Neural progenitor cell (in vitro differentiated cells): ENCODE results near the gene KLHL29. TPM values are rescaled to one million over a fixed set of nuclear protein-coding genes. Genes with fewer than 3 reads are reported as not detected.

Source experiments
- DNase-seq: peaks from one replicate; pipeline ENCODE4 v3.0.0-alpha.2; 2016; ENCODE audit warnings: low spot score
- H2AFZ ChIP-seq: fragments of 200-600 bp; sonication (generic); replicated peaks from 2 replicates; pipeline ENCODE4 v1.6.1; 2016; ENCODE audit warnings: antibody characterized with exemption
- H3F3A ChIP-seq: fragments of 200-600 bp; sonication (generic); 2 replicates; pipeline ENCODE4 v1.6.1; 2016; ENCODE audit warnings: antibody characterized with exemption, low read depth
- H3K27ac ChIP-seq: fragments of 200-600 bp; sonication (generic); 2 replicates; pipeline ENCODE4 v1.5.1; 2016; ENCODE audit warnings: mild to moderate bottlenecking
- H3K27me3 ChIP-seq: fragments of 200-600 bp; sonication (generic); 2 replicates; pipeline ENCODE4 v1.6.1; 2016; ENCODE audit warnings: mild to moderate bottlenecking, moderate library complexity
- H3K36me3 ChIP-seq: fragments of 200-600 bp; sonication (generic); 2 replicates; pipeline ENCODE4 v1.5.1; 2016
- H3K4me1 ChIP-seq: fragments of 200-600 bp; sonication (generic); 2 replicates; pipeline ENCODE4 v1.6.1; 2016; ENCODE audit warnings: mixed run types
- H3K4me2 ChIP-seq: fragments of 200-600 bp; sonication (generic); 2 replicates; pipeline ENCODE4 v1.6.1; 2016
- H3K4me3 ChIP-seq: fragments of 200-600 bp; sonication (generic); 2 replicates; pipeline ENCODE4 v1.5.1; 2016
- H3K79me2 ChIP-seq: fragments of 200-600 bp; sonication (generic); 2 replicates; pipeline ENCODE4 v1.6.1; 2016; ENCODE audit warnings: low read depth
- H3K9ac ChIP-seq: fragments of 200-600 bp; sonication (generic); 2 replicates; pipeline ENCODE4 v1.6.1; 2016
- H3K9me3 ChIP-seq: fragments of 200-600 bp; sonication (generic); 2 replicates; pipeline ENCODE4 v1.5.1; 2016; ENCODE audit warnings: low read depth
- H4K20me1 ChIP-seq: fragments of 200-600 bp; sonication (generic); 2 replicates; pipeline ENCODE4 v1.6.1; 2016; ENCODE audit warnings: low read depth
- H3K27ac Mint-ChIP-seq: 3 replicates; pipeline ENCODE4 v1.8.0; 2021; ENCODE audit warnings: mixed read lengths
- H3K27me3 Mint-ChIP-seq: 2 replicates; pipeline ENCODE4 v1.8.0; 2022; ENCODE audit warnings: low read depth, mild to moderate bottlenecking, inconsistent platforms, moderate library complexity, mixed read lengths; ENCODE audit not compliant: insufficient read depth
- H3K36me3 Mint-ChIP-seq: 3 replicates; pipeline ENCODE4 v1.8.0; 2021; ENCODE audit warnings: mixed read lengths
- H3K4me1 Mint-ChIP-seq: 3 replicates; pipeline ENCODE4 v1.8.0; 2021; ENCODE audit warnings: mixed read lengths
- H3K4me3 Mint-ChIP-seq: 3 replicates; pipeline ENCODE4 v1.8.0; 2021; ENCODE audit warnings: mild to moderate bottlenecking, moderate library complexity, mixed read lengths
- H3K9me3 Mint-ChIP-seq: 3 replicates; pipeline ENCODE4 v1.8.0; 2020; ENCODE audit warnings: mixed read lengths
- CTCF ChIP-seq: fragments of 200-600 bp; sonication (generic); IDR thresholded peaks from 2 replicates; pipeline ENCODE4 v1.5.1; 2017; ENCODE audit warnings: antibody characterized with exemption, mild to moderate bottlenecking
- EZH2 ChIP-seq: fragments of 200-600 bp; sonication (generic); IDR thresholded peaks from 2 replicates; pipeline ENCODE4 v1.6.1; 2017; ENCODE audit warnings: antibody characterized with exemption, mild to moderate bottlenecking, moderate library complexity
- EZH2phosphoT487 ChIP-seq: fragments of 200-600 bp; sonication (generic); IDR thresholded peaks from 2 replicates; pipeline ENCODE4 v1.6.1; 2017; ENCODE audit warnings: antibody characterized with exemption
- total RNA-seq: library from RNA; depleted of rRNA; stranded (reverse); fragments of >200 nt; gene quantifications from 2 replicates; pipeline ENCODE4 v1.2.3, GENCODE V29; 2015; ENCODE audit warnings: low replicate concordance

KLHL29 gene
- total RNA-seq, 1 donor from 2014 or later, result 1.6 TPM

GRCh38 chr2:23427350-23427749 lies 42.4 kb downstream of the KLHL29 start:
- Histone ChIP-seq H3K36me3 (no peaks in the 10 kb centered on the region), H2AFZ (no peak overlapping the region), H3K9me3 (no peaks in the 10 kb centered on the region), H3K9ac (no peak overlapping the region), H3F3A (peaks cover 20% of the 10 kb centered on the region), H3K4me3 (no peak overlapping the region), H3K79me2 (no peaks in the 10 kb centered on the region), H3K4me1 (peaks cover 24% of the 10 kb centered on the region), H4K20me1 (no peaks in the 10 kb centered on the region), H3K27ac (no peak overlapping the region), H3K4me2 (no peak overlapping the region), H3K27me3 (no peaks in the 10 kb centered on the region)
- H3K27ac Mint-ChIP-seq, result no peak overlapping the region
- H3K36me3 Mint-ChIP-seq, result no peaks in the 10 kb centered on the region
- peaks cover 14% of the 10 kb centered on the region for H3K4me1 Mint-ChIP-seq
- TF ChIP-seq EZH2, result no peak
- TF ChIP-seq EZH2phosphoT487, result no peak
- TF ChIP-seq CTCF, result no peak
- no peaks in the 10 kb centered on the region for H3K27me3 Mint-ChIP-seq
- H3K9me3 Mint-ChIP-seq, result no peaks in the 10 kb centered on the region
- DNase-seq, result no peak
- no peak overlapping the region for H3K4me3 Mint-ChIP-seq

GRCh38 chr2:23427976-23428375 lies 43.0 kb downstream of the KLHL29 start:
- no peaks in the 10 kb centered on the region for H3K79me2 ChIP-seq
- no peak overlapping the region for H3K9ac ChIP-seq
- TF ChIP-seq EZH2 (no peak), CTCF (no peak), EZH2phosphoT487 (no peak)
- no peaks in the 10 kb centered on the region for H3K9me3 ChIP-seq
- peaks cover 19% of the 10 kb centered on the region for H3K4me1 Mint-ChIP-seq
- H3K36me3 ChIP-seq, result no peaks in the 10 kb centered on the region
- peaks cover 2% of the 10 kb centered on the region for H3K27me3 Mint-ChIP-seq
- H3K27ac Mint-ChIP-seq, result no peak overlapping the region
- H3K9me3 Mint-ChIP-seq, result no peaks in the 10 kb centered on the region
- H3K4me2 ChIP-seq, result no peak overlapping the region
- DNase-seq, result no peak
- H4K20me1 ChIP-seq, result no peaks in the 10 kb centered on the region
- H3K4me3 ChIP-seq, result no peak overlapping the region
- H3K4me3 Mint-ChIP-seq, result no peak overlapping the region
- H2AFZ ChIP-seq, result no peak overlapping the region
- H3K4me1 ChIP-seq, result peaks cover 18% of the 10 kb centered on the region
- H3K36me3 Mint-ChIP-seq, result no peaks in the 10 kb centered on the region
- no peak overlapping the region for H3K27ac ChIP-seq
- H3K27me3 ChIP-seq, result no peaks in the 10 kb centered on the region
- peaks cover 13% of the 10 kb centered on the region for H3F3A ChIP-seq

GRCh38 chr2:23429036-23429435 lies 44.1 kb downstream of the KLHL29 start:
- Mint-ChIP-seq H3K27me3 (peaks cover 2% of the 10 kb centered on the region), H3K4me1 (peaks cover 13% of the 10 kb centered on the region), H3K9me3 (no peaks in the 10 kb centered on the region), H3K27ac (peak overlapping the region; percentile 24), H3K36me3 (no peaks in the 10 kb centered on the region), H3K4me3 (no peak overlapping the region)
- Histone ChIP-seq H3F3A (peaks cover 3% of the 10 kb centered on the region), H3K4me3 (no peak overlapping the region), H4K20me1 (no peaks in the 10 kb centered on the region), H3K79me2 (no peaks in the 10 kb centered on the region), H3K27me3 (no peaks in the 10 kb centered on the region), H3K4me1 (peaks cover 10% of the 10 kb centered on the region), H3K27ac (no peak overlapping the region), H3K4me2 (no peak overlapping the region), H3K9me3 (no peaks in the 10 kb centered on the region), H2AFZ (no peak overlapping the region), H3K9ac (no peak overlapping the region), H3K36me3 (no peaks in the 10 kb centered on the region)
- DNase-seq, result no peak
- no peak for TF ChIP-seq CTCF
- TF ChIP-seq EZH2phosphoT487, result no peak
- no peak for TF ChIP-seq EZH2
